Stimulated activated CD4-positive, alpha-beta T cell treated with anti-CD3 and anti-CD28 coated beads, TNF-alpha, amount 100 ng/mL, for 48 hours (primary cell): ENCODE data around the gene ANO6.
"Not testable (repeated sequence)": the region's sequence is repeated elsewhere in the genome, so short reads cannot be mapped to it uniquely, and the experiment has no call there.

Experiments
- DNase-seq, 3 donors: peaks; one replicate each; pipeline ENCODE4 v3.0.0-alpha.2; 2020; ENCODE audit warnings: low read depth in 3 of 3

The ANO6 gene

DNA sequence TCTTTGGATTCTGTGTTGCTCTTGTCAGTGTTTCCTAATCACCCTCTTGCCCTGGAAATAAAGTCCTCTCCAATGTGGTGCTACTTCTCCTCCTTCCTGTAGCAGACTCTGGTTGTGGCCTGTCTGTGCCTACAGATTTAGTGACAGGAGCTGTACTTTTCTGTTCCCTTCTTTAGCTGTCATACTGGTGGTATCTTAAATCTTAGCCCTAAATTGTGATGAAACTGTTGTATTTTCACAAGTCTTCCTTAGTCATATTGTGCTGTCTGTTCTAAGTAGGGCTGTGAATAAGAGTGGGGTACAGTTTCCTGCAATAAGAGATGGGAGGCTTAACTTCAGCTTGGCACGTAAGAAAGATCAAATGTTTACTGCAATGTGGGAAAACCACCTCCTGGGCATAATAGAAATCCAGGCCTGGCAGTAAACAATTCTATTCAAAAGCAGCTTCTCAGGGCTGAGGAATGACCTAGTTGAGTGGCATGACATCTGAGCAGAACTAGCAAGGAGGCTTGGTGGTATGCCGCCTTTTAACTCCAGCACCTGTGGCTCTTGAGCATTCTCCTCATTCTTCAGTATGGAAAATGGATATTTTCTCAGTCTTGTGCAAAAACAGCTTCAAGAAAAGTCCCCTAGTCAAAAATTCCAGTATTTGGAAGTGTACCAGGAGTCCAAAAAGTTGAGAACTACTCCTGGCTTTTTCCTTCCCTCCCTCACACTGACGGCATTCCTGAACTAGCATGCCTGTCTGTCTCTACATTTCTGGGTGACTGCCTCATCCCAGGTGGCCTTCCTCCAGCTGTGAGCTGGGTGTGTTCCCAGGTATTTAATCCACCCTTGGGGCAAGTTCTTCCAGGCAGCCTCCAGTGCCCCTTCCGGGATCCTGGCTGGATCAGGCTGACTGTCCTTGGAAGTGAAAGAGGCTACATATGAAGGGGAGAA, 19.5 kb downstream of the ANO6 start:
- no peak for DNase-seq

DNA sequence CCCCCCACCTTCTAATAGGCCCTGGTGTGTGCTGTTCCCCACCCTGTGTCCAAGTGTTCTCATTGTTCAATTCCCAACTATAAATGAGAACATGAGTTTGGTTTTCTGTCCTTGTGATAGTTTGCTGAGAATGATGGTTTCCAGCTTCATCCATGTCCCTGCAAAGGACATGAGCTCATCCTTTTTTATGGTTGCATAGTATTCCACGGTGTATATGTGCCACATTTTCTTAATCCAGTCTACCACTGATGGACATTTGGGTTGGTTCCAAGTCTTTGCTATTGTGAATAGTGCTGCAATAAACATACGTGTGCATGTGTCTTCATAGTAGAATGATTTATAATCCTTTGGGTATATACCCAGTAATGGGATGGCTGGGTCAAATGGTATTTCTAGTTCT, 20.5 kb downstream of the ANO6 start:
- DNase-seq: not testable (repeated sequence)

DNA sequence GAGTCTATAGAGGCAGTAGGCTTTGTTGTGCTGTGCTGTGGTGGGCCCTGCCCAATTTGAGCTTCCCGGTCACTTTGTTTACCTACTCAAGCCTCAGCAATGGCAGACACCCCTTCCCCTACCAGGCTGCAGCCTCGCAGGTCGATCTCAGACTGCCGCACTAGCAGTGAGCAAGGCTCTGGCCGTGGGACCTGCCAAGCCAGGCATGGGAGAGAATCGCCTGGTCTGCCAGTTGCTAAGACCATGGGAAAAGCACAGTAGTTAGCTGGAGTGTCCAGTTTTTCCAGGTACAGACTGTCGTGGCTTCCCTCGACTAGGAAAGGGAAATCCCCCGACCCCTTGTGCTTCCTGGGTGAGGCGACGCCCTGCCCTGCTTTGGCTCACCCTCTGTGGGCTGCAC, 26.3 kb downstream of the ANO6 start:
- DNase-seq: no peak

DNA sequence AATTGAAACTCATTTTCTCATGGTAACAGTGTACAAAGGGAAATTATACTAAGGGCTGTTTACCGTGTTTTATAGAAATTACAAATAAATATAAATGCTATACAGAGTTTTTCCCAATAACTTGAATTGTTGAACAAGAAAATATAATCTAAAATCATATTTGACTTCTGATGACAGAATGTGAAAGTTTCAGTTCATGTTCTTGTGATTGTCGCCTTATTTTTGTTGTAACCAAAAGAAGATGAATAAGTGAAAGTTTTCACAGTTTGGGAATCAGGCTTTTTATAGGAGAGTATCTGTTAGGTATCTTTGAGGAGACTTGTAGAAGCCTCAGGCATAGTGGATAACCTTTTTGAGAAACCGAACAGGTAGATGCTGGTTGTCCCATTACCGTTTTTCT, 28.1 kb downstream of the ANO6 start:
- DNase-seq: no peak

DNA sequence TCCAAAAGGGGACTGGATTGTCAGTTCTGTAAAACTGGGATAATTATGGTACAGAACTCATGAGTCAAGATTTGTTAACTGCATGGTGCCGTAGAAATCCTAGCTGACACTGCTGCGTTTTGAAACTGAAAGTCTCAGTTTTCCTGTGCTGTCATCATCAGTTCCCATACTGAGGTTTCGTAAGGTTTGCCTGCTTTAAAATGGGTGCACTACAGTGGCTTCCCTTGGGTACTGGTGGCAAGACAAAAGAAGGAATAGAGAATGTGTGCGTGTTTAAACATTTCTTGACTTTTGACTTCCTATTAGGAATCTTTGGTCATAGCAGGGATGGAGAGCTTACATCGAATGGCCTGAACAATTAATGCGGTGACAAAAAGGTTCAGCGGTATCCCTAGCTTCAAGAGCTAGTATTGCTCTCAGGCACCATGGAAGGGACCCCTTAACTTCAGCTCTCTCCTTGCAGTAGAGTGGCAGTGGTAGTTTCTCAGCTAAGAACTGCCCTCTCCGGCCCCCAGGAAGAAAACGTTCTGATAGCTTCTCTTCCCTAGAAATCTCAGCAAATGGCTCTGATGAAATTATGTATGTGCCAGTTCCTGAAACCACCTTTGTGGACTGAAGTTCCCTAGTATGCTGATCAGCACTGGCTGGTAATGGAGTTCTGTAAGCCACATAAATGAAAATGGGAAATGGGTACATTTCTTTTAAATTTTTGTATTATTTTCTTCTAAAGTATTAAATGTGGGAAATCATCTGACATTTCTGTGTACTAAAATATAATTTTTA, 28.9 kb downstream of the ANO6 start:
- no peak for DNase-seq

DNA sequence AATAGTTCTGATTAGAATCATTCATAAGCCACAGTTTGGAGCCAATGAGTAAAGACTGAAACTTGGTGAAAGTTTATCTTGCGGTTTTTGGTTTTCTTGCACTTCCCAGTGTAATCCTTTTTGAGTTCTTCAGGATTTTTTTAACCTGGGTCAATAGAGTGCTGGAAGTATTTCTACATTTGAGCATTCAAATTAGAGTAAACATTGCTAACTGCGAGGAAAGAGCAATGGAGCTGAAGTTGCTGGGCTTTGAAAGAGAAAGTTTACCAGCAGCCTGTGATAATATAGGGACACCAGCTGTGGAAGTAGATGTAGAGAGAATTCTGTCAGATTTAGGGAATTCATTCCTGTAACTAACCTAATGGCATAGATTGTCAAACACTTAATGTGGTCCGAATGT, 30.3 kb downstream of the ANO6 start:
- DNase-seq: no peak

DNA sequence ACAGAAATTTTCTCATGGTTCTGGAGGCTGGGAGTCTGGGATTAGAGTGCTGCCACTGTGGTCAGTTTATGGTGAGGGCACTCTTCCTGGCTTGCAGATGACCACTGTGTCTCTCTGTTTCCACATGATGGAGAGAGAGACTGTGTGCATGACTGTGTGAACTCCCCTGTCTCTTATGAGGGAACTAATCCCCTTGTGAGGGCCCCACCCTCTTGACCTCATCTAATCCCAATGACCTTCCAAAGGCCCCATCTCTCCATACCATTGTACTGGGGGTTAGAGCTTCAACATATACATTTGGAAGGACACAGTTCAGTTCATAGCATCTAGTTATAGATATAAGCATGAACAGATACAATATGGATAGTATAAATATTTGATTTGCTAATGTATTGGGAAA, 31.7 kb downstream of the ANO6 start:
- DNase-seq: no peak

DNA sequence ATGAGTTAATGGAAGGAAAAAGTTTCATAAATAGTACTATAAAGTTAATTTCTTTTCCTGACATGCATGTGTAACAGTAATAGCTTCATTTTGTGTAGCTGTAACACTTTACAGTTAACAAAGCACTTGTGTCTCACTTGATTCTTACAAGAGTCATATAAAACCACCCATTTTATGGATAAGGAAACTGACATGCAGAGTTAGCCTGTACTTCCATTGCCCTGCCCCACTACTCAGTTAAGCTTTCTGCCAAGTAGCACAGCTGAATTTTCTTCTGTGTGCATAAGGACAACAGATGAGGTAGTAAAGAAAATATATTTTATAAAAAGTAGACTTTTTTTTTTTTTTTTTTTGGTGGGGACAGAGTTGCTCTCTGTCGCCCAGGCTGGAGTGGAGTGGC, 32.2 kb downstream of the ANO6 start:
- DNase-seq: no peak

DNA sequence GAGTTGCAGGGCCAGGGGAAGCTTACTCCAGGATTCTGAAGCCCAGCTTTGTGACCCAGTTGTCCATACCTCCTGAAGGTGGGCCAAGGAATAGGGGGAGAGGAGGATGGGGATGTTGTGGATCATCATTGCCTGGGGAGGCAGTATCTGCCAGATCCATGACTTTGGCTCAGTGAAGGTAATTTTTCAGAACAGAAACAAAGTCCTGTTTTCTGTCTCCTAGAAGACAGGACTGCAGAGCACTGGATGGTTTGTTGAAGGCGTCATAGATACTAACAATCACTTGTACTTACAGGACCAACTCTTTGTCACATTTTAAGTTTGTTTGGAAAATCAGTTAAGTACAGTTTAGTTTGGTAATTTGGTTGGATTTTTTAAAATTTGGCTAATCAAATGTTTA, 38.4 kb downstream of the ANO6 start:
- no peak for DNase-seq

DNA sequence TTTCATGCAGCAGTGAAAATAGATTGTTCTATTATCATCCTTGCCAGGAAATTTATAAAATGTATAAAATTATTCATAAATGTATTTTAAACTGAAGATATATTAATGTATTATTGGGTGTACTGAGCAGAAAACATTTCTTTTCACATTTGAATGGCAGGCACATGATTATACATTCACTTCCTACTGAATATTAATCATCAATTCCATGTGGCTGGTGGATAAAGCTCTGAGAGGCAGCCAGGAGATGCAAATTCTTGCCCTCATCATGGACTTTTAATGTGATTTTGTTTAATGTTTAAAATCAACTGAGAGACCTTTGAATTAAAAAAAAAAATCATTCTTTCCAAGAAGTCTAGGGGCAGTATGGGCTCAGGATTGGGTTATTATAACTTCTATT, 40.8 kb downstream of the ANO6 start:
- DNase-seq: no peak

DNA sequence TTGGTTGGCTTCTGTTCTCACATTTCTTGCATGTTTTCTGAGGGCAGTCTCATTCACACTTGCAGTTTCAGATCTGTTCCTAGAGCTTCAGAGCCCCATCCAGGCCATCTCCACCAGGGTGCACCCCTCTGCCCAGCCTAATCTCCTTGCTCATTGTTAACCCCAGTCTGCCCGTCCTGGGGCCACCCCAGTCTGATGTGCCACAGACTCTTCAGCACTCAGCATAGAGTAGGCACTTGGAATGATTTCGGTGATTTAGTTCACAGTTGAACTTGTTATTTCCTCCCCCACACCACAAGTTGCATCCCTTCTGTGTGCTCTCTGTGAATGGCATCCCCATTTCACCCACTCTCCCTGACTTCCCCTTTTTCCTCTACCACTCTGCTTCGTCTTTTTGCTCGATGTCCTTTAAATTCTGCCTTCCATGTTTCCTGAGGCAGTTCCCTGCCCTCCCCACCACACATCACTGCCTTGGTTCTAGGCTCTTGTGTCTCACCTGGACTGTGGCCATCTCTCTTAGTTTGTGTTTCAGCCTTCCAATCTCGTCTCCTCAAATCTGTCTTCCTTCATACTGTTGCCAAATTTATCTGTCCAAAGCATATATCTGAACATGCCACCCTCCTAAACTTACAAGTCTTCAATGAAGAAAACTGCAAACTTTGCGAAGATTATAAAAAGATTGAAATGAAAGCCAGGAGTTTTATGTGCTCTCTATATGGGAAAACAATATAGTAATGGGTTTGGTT, 41.5 kb downstream of the ANO6 start:
- no peak for DNase-seq

DNA sequence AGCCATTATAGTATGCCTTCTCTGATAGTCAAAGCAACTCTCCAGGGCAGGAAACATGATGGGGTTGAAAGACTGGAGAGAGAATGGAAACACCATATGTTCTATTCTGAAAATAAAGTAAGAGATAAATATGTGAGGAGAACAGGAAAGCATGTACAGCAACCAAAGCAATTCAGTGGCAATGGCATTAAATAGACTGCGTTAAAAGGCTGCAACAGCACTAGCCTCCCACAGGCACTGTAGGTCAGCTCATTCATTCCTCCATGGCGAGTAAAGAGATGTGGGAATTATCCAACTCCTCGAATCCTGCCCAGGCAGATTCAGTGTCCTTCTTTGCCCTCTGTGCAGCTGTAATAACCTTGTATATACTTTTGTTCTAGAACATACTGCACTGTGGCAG, 43.8 kb downstream of the ANO6 start:
- DNase-seq: no peak

DNA sequence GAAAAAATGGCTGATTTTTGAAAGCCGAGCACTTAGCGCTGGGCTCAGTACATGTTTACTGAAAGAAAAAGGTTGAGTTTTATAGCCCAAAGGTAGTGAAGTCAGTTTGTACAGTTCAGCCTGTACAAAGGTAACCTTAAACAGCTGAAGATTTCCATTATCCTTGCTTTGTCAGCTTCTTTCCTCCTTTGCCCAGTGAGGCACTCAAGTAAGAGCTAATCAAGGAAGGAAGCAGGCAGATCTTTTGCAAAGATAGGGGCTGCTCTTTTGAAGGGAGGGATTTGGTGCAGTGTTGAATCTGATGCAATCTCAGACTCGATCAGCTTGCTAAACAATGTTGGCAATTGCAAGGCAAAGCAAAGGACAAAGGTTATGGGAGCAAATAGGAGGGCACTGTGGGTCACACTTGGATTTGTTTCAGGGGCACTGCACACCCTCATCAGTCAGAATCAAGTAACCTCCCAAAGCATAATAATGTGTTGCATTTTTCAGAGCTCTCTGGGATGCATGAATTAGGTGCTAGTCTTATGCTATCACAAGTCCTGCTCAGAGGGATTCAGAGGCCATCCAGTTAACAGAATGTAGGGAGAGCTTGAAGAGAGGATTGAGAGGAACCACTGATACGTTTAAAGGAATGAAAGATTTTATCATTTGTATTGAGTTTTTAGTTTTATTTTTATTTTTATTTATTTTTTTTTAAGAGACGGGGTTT, 44.4 kb downstream of the ANO6 start:
- DNase-seq: no peak

DNA sequence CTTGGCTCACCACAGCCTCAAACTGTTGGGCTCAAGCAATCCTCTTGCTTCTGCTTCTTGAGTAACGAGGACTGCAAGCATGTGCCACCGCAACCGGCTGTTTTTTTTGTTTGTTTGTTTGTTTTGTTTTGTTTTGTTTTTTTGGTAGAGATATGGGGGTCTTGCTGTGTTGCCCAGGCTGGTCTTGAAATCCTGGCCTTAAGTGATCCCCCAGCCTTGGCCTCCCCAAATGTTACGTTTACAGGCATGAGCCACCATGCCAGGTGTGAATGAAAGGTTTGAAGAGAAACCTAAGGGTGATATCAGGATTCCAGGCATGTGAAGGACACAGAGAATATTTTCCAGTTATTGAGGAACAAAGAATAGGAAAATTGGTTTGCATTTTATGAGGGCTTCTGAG, 45.0 kb downstream of the ANO6 start:
- DNase-seq: no peak

DNA sequence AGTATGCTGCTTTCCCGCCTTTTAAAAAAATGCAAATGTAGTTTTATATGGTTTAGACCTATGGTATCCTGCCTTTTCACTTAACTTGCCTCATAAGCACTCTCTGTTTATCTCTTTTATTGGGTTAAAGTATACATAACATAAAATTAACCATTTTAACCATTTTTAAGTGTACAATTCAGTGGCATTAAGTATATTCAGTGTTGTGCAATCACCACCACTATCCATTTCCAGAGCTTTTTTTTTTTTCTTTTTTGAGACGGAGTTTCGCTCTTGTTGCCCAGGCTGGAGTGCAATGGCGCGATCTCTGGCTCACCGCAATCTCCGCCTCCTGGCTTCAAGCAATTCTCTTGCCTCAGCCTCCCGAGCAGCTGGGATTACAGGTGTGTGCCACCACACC, 46.3 kb downstream of the ANO6 start:
- not testable (repeated sequence) for DNase-seq

DNA sequence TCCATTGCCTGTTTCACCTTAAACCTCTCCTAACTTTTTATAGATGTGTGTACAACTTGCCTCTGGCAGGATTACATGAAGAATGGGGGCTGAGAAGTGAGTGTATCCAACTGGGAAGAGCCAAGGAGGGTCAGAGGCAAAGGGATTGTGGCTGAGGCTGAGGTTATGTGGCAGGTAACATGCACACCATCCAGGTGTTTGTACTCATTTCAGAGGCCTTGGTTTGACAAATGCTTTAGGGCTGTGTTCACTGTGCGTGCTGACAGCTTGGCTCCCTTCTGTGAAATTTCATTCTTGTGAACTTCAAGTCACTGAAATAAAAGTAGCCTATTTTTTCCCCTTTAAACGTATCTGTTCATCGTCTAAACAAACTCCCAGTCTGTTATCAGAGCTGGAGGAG, 47.7 kb downstream of the ANO6 start:
- DNase-seq: no peak

DNA sequence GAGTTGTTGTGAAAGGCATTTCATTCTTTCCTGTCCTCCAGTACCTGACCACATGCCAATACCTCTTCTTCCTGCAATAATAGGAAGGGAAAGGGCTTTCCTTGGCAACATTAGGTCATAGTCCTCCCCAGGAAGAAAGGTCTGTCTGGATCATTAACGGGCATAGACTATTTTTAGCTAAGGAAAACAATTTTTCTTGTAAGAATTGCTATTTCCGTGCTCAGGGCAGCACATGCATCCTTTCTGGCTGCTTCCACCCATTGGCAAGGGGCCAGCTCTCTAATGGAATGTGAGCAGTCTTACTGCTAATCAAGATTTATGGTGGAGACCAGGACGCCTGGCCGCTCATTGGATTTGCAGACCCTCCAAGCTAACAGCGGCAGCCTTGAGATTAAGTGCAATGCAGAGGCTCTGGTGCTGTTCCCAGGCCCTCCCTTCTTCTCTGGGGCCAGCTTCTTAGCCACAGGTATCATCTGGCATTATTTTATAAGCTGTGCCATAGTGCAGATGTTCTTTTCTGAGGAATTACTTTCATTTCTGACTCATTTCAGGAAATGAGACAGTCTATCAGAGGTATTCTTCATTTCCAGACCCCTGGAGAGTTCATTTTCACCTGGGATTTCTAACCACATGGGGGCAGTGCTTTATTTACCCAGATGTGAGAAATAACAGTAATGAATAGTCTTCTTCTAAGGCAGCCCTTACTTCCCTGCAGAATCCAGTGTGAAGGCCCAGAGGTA, 52.9 kb downstream of the ANO6 start:
- no peak for DNase-seq

DNA sequence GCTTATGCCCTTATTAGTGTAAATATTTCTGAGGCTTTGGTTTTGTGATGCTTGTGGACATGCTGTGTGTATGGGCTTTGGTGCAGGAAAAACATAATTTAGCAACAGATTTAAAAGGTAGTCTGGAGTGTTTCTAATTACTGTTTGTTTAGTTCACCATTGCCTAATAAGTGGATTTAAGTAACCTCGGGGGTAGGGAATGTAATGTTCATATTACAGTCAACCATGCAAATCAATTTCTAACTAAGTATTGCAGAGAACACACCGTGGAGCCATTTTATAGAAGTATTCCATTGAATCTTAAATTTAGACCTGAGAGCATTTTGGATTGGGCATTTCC, 53.5 kb downstream of the ANO6 start:
- no peak for DNase-seq

DNA sequence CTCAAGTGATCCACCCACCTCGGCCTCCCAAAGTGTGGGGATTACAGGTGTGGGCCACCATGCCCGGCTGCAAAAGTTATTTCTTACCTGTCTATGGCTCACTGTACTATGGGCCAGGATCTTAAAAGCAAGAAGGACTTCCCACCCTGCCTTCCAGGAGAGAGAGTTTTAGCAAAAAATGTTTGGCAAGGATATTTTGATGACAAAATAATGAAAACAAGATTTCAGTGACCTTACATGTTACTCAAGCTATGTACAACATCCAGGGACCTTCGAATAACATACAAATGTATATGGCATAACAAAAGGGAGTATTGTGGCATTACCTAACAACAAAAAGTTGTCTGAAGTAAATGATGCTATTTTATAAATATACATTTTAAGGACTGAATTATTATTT, 55.1 kb downstream of the ANO6 start:
- no peak for DNase-seq

DNA sequence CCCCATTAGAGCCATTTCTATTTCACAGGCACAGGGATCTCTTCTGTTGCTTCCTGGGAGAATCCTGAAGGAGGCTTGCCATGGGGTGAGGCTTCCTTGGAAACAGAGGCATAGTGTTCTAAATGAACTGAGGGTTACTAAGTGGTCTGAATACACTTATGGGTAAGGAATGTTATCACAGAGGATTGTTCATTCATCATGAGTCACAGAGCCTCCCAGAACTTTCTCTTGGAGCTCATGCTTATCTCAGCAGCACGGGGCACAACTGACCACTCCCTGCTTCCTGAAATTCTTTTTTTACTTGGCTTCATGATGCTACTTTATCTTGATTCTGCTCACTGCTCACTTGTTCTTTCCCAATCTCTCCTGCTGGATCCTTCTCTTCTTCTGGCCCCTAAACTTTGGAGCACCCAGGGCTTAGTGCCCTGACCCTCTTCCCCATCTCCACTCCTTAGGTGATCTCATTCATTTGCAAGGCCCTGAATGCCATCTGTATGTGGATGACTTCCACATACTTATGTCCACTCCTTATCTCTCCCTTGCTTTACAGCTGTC, 57.9 kb downstream of the ANO6 start:
- no peak for DNase-seq
